Activated B cell treated with CpG ODN at 0.5 μM for 24 hours (primary cell): ENCODE measurements around the gene STRADA. TPM values are rescaled to one million over a fixed set of nuclear protein-coding genes. Genes with fewer than 3 reads are reported as not detected.

ENCODE experiments used
- ATAC-seq: fragments of 200-7000 bp; cut with Tn5 transposase; one replicate; pipeline ENCODE4 v1.10.0; 2021; ENCODE audit warnings: low read depth, mild to moderate bottlenecking, moderate library complexity
- CTCF ChIA-PET: fragments of 350-600 bp; sonication (Branson Sonifier 250); formaldehyde crosslinking; loops from one replicate; lab custom pipeline; 2021; ENCODE audit warnings: antibody characterized with exemption; lab: Charles Lee
- POLR2A ChIA-PET: fragments of 350-600 bp; sonication (Branson Sonifier 250); formaldehyde crosslinking; loops from one replicate; lab custom pipeline; 2021; ENCODE audit warnings: antibody characterized with exemption; lab: Charles Lee
- DNase-seq: peaks from one replicate; pipeline ENCODE4 v3.0.0; 2022
- H3K27ac Mint-ChIP-seq: one replicate; pipeline ENCODE4 v1.8.0; 2020; ENCODE audit warnings: mixed read lengths
- H3K27me3 Mint-ChIP-seq: one replicate; pipeline ENCODE4 v1.8.0; 2021; ENCODE audit warnings: mixed read lengths
- H3K36me3 Mint-ChIP-seq: one replicate; pipeline ENCODE4 v1.8.0; 2021; ENCODE audit warnings: low read depth, mixed read lengths
- H3K4me1 Mint-ChIP-seq: one replicate; pipeline ENCODE4 v1.8.0; 2021; ENCODE audit warnings: mixed read lengths
- H3K4me3 Mint-ChIP-seq: one replicate; pipeline ENCODE4 v1.8.0; 2020; ENCODE audit warnings: mild to moderate bottlenecking, mixed read lengths
- H3K9me3 Mint-ChIP-seq: one replicate; pipeline ENCODE4 v1.8.0; 2020; ENCODE audit warnings: mixed read lengths
- intact Hi-C: fragments of 100-400 bp; cut with micrococcal nuclease; formaldehyde crosslinking; loops from one replicate; pipeline ENCODE4 v1.15.1; 2024
- total RNA-seq: library from RNA; stranded (reverse); gene quantifications from 2 replicates; pipeline ENCODE4 v1.2.3, GENCODE V29; 2022
- TF ChIP-seq, protein P1 (sequence below): fragments of 200-600 bp; IDR thresholded peaks from one replicate; pipeline ENCODE4 v1.8.0; 2022; ENCODE audit warnings: antibody characterized with exemption, mild to moderate bottlenecking

The STRADA gene
- total RNA-seq, 1 donor from 2014 or later = 80.2 TPM

DNA sequence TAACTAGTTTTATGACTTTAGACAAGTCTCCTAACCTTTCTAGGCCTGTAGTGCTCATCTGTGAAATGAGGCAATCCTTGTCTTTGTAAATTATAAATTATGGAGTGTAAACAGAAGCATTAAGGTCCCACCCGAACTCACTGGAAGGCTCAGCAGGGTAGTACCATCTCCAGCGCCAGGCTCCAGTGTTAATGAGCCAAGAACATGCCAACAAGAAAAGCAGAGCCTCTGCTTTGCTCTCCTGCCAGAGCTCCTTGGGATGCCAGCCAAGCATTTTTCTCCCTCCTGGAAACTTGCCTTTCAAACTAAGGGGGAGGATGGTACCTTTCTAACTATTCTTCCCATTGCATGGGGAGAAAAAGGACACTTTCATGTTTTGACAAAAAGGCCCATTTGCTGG, 56.6 kb downstream of the STRADA start:
- ChIA-PET CTCF (no interaction called here), POLR2A (interaction anchor here (1.8 kb wide), 1 partner anchor 11 kb away, joined by 6 read pairs; no protein-coding TSS in a partner anchor)
- TF ChIP-seq, protein P1, sequence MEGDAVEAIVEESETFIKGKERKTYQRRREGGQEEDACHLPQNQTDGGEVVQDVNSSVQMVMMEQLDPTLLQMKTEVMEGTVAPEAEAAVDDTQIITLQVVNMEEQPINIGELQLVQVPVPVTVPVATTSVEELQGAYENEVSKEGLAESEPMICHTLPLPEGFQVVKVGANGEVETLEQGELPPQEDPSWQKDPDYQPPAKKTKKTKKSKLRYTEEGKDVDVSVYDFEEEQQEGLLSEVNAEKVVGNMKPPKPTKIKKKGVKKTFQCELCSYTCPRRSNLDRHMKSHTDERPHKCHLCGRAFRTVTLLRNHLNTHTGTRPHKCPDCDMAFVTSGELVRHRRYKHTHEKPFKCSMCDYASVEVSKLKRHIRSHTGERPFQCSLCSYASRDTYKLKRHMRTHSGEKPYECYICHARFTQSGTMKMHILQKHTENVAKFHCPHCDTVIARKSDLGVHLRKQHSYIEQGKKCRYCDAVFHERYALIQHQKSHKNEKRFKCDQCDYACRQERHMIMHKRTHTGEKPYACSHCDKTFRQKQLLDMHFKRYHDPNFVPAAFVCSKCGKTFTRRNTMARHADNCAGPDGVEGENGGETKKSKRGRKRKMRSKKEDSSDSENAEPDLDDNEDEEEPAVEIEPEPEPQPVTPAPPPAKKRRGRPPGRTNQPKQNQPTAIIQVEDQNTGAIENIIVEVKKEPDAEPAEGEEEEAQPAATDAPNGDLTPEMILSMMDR = no peak
- Mint-ChIP-seq H3K4me3 (no peak overlapping the region), H3K9me3 (peaks cover 3% of the 10 kb centered on the region), H3K27ac (no peak overlapping the region), H3K4me1 (peaks cover 3% of the 10 kb centered on the region), H3K36me3 (peaks cover 83% of the 10 kb centered on the region), H3K27me3 (no peaks in the 10 kb centered on the region)
- intact Hi-C loops = no loop called here
- DNase-seq (no peak), ATAC-seq (no peak)

DNA sequence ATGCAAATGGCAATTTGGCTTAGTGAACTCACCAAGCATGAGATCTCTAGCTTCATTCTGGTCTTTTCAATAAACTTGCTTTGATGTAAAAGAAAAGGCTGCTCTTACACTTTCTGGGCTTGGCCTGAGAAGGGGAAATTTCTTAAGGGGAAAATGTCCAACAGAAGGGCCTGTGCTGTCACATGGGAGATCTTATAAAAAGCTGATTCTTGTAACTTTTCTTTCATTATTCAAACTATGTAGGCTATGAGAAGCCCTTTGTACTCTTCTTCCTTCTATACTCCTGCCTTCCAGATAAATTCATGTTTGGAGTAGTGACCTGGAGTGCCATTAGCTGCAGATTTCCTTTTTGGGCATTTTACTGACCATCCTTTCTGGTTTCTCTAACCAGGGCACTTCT, 58.6 kb downstream of the STRADA start:
- POLR2A ChIA-PET = interaction anchor here (1.0 kb wide), 1 partner anchor 12 kb away, joined by 3 read pairs; no protein-coding TSS in a partner anchor
- Mint-ChIP-seq H3K27me3 (no peaks in the 10 kb centered on the region), H3K9me3 (peaks cover 3% of the 10 kb centered on the region), H3K4me3 (no peak overlapping the region), H3K27ac (peak overlapping the region; percentile 50), H3K36me3 (peaks cover 73% of the 10 kb centered on the region), H3K4me1 (peaks cover 3% of the 10 kb centered on the region)
- ATAC-seq (no peak), DNase-seq (no peak)
- intact Hi-C loops = no loop called here
- TF ChIP-seq, protein P1 = no peak
- CTCF ChIA-PET = interaction anchor here (0.7 kb wide), 1 partner anchor 61 kb away, joined by 3 read pairs; the partner anchor contains the start of gene MAP3K3

DNA sequence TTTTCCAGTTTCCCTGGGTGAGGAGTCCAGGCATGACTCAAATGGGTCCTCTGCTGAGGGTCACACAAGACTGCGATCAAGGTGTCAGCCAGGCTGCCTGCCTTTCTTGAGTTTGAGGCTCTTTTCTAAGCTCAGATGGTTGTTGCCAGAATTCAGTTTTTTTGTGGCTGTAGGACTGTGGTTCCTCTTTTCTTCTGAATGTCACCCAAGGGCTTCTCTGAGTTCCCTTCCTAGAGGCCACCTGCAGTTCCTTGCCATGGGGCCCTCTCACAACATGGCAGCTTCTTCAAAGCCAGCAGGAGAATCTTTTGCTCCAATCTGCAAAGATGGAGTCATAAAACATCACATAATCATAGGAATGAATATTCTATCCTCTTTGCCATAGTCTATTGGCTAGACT, 59.2 kb downstream of the STRADA start:
- CTCF ChIA-PET = interaction anchor here (0.7 kb wide), 1 partner anchor 61 kb away, joined by 3 read pairs; the partner anchor contains the start of gene MAP3K3
- Mint-ChIP-seq H3K27me3 (no peaks in the 10 kb centered on the region), H3K4me1 (peaks cover 3% of the 10 kb centered on the region), H3K36me3 (peaks cover 74% of the 10 kb centered on the region), H3K27ac (no peak overlapping the region), H3K9me3 (peaks cover 3% of the 10 kb centered on the region), H3K4me3 (no peak overlapping the region)
- TF ChIP-seq, protein P1 = no peak
- no peak for ATAC-seq
- POLR2A ChIA-PET = interaction anchor here (1.0 to 1.1 kb wide), 2 partner anchors 12 to 145 kb away, joined by 3 read pairs; partner anchors contain the start of genes FTSJ3 and PSMC5
- no peak for DNase-seq
- intact Hi-C loops = no loop called here

DNA sequence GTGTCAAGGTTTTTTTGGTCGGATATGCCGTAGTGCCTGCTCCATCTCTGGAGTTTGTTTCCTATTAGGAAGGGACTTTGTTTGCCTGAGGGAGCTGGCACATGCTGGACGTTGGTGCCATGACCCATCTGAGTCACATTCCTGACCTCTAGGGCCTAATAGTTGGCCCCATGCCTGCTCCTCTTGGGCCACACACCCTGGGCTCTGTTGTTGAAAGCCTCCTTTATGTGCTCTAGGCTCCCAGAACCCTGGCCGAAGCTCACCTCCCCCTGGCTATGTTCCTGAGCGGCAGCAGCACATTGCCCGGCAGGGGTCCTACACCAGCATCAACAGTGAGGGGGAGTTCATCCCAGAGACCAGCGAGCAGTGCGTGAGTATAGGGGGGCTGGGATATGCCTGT, 60.1 kb downstream of the STRADA start:
- Mint-ChIP-seq H3K4me3 (no peak overlapping the region), H3K27me3 (no peaks in the 10 kb centered on the region), H3K27ac (no peak overlapping the region), H3K4me1 (peaks cover 3% of the 10 kb centered on the region), H3K9me3 (peaks cover 3% of the 10 kb centered on the region), H3K36me3 (peaks cover 73% of the 10 kb centered on the region)
- CTCF ChIA-PET = interaction anchor here (1.9 kb wide), 1 partner anchor 16 kb away, joined by 4 read pairs; no protein-coding TSS in a partner anchor
- ATAC-seq (no peak), DNase-seq (no peak)
- TF ChIP-seq, protein P1 = no peak
- POLR2A ChIA-PET = interaction anchor here (0.6 to 1.1 kb wide), 2 partner anchors 95 to 146 kb away, joined by 3 read pairs; partner anchors contain the start of genes FTSJ3 and PSMC5
- intact Hi-C loops = no loop called here

DNA sequence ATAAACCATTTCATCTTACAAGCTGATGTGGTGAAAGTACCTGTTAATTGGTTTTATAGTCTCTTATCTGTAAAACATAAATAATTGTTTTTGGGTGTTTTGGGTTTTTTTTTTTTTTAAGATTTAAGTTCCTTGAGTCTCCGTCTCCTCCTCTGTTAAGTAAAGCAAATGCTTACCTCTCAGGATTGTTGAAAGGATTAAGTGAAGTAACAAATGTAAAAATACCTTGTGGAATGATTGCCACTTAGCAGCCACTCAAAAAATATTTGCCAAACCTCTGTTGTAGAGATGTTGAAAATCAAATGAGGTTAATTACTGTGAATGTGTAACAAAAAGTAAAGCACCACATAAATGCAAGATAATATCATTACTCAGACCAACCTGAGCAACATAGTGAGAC, 60.9 kb downstream of the STRADA start:
- CTCF ChIA-PET = interaction anchor here (1.4 to 1.9 kb wide), 2 partner anchors 15 to 17 kb away, joined by 4 to 6 read pairs; no protein-coding TSS in a partner anchor
- Mint-ChIP-seq H3K27me3 (no peaks in the 10 kb centered on the region), H3K4me3 (no peak overlapping the region), H3K27ac (no peak overlapping the region), H3K36me3 (peaks cover 72% of the 10 kb centered on the region), H3K9me3 (peaks cover 3% of the 10 kb centered on the region), H3K4me1 (peaks cover 3% of the 10 kb centered on the region)
- no peak for ATAC-seq
- POLR2A ChIA-PET = interaction anchor here (0.7 to 1.3 kb wide), 2 partner anchors 17 to 23 kb away, joined by 3 to 5 read pairs; no protein-coding TSS in a partner anchor
- TF ChIP-seq, protein P1 = no peak
- DNase-seq = no peak
- intact Hi-C loops = no loop called here
